Pulmonary artery endothelial cell (primary cell): ENCODE measurements around the gene SERPING1. TPM values are rescaled to one million over a fixed set of nuclear protein-coding genes. Genes with fewer than 3 reads are reported as not detected.

Experiments used
- DNase-seq: peaks from one replicate; pipeline ENCODE4 v3.0.0-alpha.2; 2011; ENCODE audit warnings: low read depth, low spot score
- total RNA-seq: library from RNA; depleted of rRNA; stranded (reverse); fragments of >200 nt; gene quantifications from 2 replicates; pipeline ENCODE4 v1.2.3, GENCODE V29; 2014

The SERPING1 gene
- total RNA-seq, 1 donor from 2014 or later, result not detected

DNA sequence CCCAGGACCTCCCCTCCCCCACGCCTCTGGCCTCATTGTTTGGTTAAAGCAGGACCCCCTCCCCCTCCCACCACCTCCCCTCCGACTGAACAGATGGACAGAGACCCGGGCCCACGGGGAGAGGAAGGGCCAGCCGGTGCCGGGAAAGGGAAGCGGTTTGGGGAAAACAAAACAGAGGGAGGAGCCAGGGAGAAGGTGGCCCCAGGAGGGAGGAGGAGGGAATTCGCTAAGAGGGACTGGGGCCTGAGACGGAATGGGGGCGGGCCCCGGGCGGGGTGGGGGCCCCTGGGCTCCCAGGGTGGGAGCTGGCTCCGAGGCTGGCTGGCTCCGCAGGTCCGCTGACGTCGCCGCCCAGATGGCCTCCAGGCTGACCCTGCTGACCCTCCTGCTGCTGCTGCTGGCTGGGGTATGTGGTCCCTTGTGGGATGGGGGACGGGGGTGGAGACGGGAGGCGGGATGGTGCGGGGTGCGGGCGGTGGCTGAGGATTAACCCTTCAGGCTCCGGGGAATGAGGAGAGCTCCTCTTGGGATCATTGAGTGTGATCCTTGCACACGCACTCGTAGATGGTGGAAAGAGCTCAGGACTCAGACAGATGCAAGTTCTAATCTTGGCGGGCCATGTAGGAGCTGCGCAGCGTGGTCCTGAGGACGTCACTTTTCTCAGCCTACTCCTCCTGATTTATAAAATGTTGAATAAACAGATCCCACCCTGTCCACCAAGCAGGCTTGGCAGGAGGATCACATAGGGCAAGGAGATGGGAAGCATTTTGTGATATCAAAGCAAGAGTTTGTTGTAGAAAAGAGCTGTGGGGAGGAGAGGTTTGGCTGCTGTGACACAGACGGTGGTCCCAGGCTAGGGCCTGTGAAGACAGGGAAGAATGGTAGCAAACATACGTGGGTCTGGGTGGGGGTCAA, 688 bp downstream of the SERPING1 start:
- no peak for DNase-seq

DNA sequence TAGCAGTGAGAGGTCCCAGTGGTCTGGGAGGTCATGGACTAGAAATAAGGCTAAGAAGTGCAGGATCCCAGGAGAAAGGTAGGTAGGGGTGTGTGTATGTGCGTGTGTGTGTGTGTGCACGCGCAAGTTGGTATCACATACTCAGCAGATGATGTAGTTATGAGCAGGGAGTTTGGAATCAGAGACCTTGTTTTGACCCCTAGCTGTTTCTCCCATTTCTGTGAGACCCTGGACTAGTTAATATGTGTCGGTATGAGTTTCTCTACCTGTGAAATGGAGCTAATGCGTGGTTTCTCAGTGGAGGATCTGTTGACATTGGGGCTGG, 1.3 kb downstream of the SERPING1 start:
- DNase-seq, result no peak

- DNase-seq, result no peak
Measured at GRCh38 chr11:57599381-57599780, 1.9 kb downstream of the SERPING1 start.

- no peak for DNase-seq
Measured at GRCh38 chr11:57601297-57601696, 3.8 kb downstream of the SERPING1 start.

GRCh38 chr11:57604296-57605027, 7.0 kb downstream of the SERPING1 start:
- no peak for DNase-seq

DNA sequence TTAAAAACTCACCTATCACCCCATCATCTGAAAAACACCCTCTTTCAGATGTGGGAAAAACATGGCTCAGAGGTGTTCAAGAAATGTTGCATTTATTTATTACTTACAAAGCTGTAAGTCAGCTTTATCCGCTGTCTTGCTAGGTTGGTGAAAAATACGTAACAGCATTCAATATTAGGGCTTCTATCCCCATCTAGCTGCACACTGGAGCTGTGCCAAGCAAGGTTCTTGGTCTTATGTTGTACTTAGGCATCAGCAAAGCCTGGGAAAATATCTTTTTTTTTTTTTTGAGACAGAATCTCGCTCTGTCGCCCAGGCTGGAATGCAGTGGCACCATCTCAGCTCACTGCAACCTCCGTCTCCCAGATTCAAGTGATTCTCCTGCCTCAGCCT, 7.5 kb downstream of the SERPING1 start:
- no peak for DNase-seq

DNA sequence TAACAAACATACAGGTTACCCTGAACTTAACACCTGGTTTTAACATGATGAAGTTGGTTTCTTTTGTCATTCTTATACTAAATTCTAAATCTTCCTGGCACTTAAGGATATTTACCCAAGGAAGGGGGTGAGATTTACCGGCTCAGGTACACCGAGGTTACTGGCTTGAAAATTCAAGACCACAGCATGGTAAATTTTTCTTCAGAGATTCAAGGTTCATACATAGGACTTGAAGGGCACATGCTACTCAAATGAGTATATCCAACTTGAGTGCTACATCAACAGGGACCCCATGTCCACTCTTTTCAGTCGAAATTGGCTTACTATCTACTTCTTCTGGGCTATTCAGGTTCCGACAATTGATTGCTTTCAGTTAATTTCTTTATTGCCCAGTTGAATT, 12.7 kb downstream of the SERPING1 start:
- no peak for DNase-seq

DNA sequence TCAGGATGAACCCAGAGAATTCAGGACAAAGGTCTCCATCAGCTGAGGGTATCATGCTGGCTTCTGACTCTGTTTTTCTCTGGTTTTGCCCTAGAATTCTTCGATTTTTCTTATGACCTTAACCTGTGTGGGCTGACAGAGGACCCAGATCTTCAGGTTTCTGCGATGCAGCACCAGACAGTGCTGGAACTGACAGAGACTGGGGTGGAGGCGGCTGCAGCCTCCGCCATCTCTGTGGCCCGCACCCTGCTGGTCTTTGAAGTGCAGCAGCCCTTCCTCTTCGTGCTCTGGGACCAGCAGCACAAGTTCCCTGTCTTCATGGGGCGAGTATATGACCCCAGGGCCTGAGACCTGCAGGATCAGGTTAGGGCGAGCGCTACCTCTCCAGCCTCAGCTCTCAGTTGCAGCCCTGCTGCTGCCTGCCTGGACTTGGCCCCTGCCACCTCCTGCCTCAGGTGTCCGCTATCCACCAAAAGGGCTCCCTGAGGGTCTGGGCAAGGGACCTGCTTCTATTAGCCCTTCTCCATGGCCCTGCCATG, 16.8 kb downstream of the SERPING1 start:
- DNase-seq, result no peak

DNA sequence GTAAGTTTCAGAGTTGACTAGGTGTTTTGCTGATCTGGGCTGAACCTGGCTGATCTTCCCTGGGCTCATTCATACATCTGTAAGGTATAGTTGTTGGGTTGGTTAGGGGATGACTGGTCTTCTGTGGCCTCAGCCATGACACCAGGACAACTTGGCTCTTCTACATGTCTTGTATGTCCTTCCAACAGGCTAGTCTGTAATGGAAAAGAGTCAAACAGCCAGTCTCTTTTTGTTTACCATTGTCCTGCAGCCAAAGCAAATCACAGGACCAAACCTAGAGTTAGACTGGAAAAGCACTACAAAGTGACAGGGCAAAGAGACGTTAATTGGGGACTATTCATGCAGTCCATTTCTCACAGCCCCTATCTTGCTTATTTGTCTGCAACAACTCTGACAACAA, 17.8 kb downstream of the SERPING1 start:
- no peak for DNase-seq

GRCh38 chr11:57616595-57616994, 19.1 kb downstream of the SERPING1 start:
- DNase-seq, result no peak

DNA sequence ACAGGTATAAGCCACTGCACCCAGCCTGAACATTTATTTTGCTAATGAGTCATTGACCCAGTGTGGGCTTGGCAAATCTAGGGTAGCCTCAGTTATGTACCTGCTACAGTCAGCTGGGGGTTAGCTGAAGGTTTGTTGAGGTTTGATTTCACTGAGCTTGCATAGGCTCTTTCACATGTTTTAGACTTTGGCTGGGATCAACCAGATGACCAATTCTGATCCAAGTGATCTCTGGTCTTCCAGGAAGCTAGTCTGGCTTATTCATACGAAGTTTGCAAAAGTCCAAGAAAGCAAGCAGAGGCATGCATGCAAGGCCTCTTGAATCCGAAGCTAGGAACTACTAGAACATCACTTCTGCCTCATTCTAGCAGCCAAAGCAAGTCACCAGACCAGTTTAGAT, 21.0 kb downstream of the SERPING1 start:
- no peak for DNase-seq

- no peak for DNase-seq
Measured at GRCh38 chr11:57619331-57619730, 21.8 kb downstream of the SERPING1 start.

- DNase-seq, result no peak
Measured at GRCh38 chr11:57620467-57620866, 23.0 kb downstream of the SERPING1 start.

DNA sequence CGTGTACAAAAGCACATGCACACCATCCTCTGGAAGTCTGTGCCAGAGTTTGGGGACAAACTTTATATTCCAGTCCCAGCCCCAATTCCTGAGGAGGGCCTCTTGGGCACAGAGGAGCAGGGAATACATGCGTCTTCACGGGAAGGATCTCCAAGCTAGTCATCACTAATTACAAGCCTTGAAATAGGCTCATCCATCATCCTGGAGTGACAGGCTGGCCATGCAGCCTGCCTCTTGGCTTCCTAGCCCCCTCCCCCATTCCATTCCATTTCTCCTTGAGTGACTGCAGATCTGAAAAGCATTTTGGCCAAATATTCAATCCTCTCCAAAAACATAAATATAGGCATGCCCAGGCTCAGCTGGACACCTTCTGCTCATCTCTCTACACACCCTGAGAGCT, 24.8 kb downstream of the SERPING1 start:
- no peak for DNase-seq

- DNase-seq, result no peak
Measured at GRCh38 chr11:57624864-57625263, 27.4 kb downstream of the SERPING1 start.

DNA sequence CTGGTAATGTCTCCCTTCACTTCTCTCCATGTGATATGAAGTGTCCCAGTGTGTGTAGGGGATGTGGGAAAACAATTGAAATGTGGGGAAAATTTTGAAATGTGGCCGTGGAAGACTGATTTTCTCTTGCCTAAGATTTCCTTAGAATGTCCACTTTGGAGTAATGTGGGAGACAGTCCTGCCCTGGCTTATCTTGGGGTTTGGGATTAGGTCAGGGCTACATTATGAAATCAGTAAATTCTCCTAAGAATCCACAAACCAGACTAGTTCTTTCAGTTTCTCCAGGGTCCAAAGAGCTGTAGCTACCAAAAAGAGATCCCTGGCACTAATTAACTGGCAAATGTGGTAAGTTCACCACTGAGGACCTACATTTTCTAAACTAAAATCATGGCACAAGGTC, 29.4 kb downstream of the SERPING1 start:
- DNase-seq, result no peak

- DNase-seq, result no peak
Measured at GRCh38 chr11:57630171-57630570, 32.7 kb downstream of the SERPING1 start.

- DNase-seq, result no peak
Measured at GRCh38 chr11:57632116-57632515, 34.6 kb downstream of the SERPING1 start.

DNA sequence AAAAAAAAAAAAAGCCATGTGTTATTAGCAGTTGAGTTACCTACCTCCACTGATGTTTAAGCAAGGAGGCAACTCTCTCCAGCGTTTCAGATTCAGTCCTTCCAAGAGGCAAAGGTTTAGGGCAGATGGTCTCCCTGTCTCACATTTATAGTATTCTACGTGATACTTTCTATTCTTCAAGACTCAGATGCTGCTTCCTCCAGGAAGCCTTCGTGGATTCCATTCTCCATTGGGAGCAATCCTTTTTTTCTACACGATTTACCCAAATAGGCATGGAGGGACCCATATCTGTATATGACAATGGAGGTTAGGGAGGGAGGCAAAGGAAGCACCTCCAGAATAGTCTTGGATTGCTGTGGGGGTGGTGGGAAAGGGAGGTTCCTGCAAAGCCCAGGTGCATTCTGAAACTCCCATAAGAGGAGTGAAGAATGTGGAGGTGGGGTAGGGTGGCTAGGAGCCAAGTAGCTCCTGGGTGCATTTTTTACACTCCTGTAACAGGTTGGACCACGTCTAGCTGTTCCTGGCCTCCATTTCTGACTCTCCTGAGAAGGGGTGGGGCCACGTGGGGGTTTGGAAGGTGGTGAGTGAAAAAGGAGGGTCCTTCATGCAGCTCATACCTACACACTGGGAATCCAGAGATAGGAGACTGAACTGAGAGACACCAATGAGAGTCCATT, 36.0 kb downstream of the SERPING1 start:
- no peak for DNase-seq

DNA sequence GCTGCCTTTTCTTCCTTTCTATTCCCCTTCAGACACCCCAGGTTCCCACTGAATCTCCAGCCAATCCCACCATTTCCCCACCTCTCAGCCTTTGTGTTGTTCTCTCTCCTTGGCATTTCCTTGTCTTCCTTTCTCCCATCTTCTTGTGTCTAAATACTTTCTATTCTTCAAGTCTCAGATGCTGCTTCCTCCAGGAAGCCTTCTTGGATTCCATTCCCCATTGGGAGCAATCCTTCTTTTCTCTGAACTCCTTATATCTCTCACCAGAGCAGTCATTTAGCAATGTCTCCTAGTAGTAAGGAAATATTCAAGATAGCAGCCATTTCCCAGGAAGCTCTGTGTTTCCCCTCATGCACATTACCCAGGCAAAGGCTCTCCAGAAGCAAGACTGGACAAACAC, 36.8 kb downstream of the SERPING1 start:
- DNase-seq, result no peak

DNA sequence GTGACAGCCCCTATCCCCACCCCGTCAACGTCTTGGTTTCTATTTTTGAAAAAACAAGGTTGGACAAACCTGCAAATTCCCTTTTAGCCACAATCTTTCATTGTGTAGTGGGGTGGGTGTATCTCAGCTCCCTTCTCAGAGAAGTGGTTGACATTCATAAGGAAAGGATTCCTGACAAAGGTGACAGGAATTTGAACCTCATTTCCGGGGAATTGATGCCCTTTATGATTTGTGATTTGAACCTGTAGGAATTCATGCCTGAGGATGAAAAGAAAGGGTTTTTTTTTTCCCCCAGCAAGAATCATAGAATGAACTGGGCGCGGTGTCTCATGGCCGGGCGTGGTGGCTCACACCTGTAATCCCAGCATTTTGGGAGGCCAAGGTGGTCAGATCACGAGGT, 37.8 kb downstream of the SERPING1 start:
- DNase-seq, result no peak

DNA sequence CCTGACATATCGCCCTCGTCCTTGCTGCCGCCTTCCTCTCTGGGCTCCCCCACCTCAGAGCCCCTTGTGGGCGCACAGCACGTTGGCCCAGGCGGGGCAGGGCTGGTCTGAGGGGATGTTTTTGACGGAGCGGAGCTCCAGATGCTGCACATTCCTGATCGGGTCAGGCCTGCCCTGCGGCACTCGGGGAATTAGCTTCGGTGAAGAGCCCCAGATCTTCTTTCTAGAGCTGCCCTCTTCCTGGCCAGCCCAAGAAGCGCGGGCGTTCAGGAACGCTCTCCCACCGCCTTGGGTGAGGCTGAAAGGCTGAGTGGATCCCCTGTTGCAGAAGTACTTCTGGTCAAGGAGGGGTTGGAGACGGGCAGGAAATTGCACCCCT, 40.1 kb downstream of the SERPING1 start:
- DNase-seq, result no peak
